HG03460 (cell line): ENCODE data around the gene PPIP5K2.
A peak's percentile ranks its signal among the peaks of the same experiment; 100 is the strongest.

ENCODE experiments used
- ATAC-seq: cut with Tn5 transposase; IDR thresholded peaks from one replicate; pipeline ENCODE4 v1.9.1; 2021; ENCODE audit not compliant: unreplicated experiment

PPIP5K2 gene

GRCh38 chr5:103235891-103236290, 115.8 kb downstream of the PPIP5K2 start:
- ATAC-seq, result no peak

DNA sequence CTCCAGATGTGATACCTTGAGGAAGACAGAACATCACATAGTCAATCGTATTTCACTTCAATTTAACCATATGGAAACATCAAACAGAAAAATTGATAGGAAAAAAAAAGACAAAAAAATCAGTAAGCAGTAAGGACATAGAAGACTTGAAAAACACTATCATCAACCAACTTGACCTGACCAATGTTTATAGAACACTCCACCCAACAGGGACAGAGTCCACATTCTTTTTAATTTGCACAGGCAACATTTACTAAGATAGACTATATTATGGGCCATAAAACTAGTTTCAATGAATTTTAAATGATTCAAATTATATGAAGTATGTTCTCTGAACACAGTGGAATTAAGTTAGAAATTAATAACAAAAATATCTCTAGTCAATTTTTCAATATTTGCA, 117.7 kb downstream of the PPIP5K2 start:
- ATAC-seq, result no peak

- no peak for ATAC-seq
These were observed 123.6 kb downstream of the PPIP5K2 start for GRCh38 chr5:103243665-103244064.

GRCh38 chr5:103244398-103244797, 124.3 kb downstream of the PPIP5K2 start:
- ATAC-seq, result no peak

DNA sequence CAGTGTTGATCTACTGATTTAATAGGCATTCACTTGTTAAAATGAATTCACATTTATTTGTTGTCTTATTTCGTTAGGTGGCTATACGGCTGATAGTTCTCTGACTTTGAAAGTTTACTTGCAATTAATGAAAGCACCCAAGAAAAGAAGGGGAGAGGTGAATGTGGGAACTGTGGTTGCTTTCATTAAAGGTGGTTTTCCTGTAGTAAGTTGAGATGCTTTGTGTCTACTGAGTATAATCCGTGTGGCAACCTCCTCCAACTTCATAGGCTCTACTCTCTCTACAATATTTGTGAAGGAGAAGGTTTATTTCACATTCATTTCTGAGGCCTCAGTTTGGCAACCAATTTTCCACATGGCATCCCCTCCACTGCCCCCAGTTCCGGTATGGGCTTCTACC, 125.7 kb downstream of the PPIP5K2 start:
- ATAC-seq, result no peak

DNA sequence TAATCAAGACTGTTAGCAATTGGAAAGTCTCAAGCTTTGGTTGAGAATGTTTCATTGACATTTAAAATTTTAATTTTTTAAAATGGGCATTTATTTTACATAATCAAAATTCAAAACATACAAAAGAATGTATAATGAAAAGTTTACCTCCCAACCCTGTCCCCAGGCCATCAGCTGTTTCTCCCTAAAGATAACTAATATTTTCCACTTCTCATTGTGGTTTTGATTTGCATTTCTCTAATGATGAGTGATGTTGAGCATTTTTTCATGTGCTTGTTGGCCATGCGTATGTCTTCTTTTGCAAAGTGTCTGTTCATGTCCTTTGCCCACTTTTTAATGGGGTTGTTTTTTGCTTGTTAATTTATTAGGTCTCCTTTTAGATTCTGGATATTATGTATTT, 127.0 kb downstream of the PPIP5K2 start:
- no peak for ATAC-seq

GRCh38 chr5:103249068-103249467, 129.0 kb downstream of the PPIP5K2 start:
- no peak for ATAC-seq

GRCh38 chr5:103254921-103255320, 134.8 kb downstream of the PPIP5K2 start:
- no peak for ATAC-seq

DNA sequence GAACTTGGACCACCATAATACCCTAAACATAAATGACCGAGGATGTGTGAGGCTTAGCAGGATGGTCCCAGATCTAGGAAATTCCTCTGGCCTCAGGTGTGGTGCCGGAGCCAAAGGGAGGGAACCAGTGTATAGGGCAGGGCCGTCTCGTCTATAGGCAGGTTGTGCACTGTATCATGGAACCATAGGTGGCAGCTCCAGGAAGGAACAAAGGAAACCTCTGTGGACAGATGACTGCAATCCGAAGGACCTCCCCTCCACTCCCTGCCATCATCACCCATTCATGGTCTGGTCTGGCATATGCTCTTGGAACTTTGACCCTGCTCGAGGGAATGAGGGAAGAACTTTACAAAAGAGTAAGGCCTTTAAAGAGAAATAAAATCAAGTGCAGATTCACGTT, 135.6 kb downstream of the PPIP5K2 start:
- ATAC-seq, result no peak

DNA sequence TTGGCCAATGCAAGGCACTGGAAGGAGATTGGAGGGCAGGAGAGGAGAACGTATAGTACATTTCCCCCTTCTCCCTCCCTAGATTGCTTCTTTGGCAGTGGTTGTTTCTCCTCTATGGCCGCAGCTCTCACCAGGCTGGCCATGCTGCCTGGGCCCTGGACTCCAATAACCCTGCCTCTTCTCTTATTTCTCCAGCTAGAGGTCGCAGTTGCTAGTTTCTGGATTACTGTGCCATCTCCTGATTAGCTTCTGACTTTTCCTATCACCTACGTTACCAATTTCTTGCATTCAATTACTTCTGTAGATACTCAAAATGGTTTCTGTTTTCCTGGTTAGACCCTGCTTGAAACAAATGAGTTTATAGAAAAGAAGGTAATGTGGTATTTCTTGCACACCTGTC, 136.1 kb downstream of the PPIP5K2 start:
- ATAC-seq, result no peak

GRCh38 chr5:103258368-103258956, 138.4 kb downstream of the PPIP5K2 start, which contains the start of gene MACIR:
Gene MACIR (plus strand): TSS chr5:103258763. CDS start chr5:103275920, 17,157 bp downstream.
- peak; percentile 76 for ATAC-seq

- peak; percentile 31 for ATAC-seq
These were observed 139.0 kb downstream of the PPIP5K2 start for GRCh38 chr5:103258957-103259704.

DNA sequence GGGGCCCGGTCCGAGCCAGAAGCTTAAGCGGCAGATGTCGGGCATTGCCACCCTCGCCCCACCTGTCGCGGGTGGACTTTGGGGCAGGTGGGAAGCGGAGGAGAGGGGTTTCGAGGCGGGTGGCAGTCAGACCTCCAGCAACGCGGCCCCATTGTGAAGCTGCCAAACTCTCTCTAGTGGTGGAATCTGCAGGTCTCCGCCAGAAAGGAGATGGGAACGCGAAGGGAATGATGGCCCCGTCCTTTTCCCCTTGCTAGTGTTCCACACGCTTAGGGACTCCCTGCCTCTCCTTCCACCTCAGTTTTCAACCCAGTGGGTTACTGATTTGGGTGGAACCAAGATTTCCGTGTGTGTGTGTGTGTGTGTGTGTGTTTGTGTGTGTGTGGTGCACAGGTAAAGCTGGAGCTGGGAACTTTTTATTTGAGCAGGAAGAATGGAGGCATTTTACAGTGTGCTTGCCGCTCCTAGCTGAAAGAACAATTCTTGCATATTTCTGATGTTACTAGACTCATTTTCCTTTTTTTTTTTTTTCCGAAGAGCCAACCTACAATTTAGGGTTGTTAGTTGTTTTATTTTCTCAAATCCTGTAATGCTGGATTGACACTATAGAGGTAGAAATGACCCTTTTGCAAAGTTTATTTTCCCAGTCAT, 139.7 kb downstream of the PPIP5K2 start:
- ATAC-seq, result no peak

GRCh38 chr5:103260951-103261350, 140.8 kb downstream of the PPIP5K2 start:
- peak; percentile 33 for ATAC-seq
